Memory B cell (primary cell): ENCODE results near the gene ULBP2.
"Not testable (repeated sequence)": the region's sequence is repeated elsewhere in the genome, so short reads cannot be mapped to it uniquely, and the experiment has no call there.

Experiments
- ATAC-seq: fragments of 150-1000 bp; cut with Tn5 transposase; 2 replicates; pipeline ENCODE4 v1.10.0; 2021; ENCODE audit warnings: low read depth, mild to moderate bottlenecking, moderate library complexity
- DNase-seq, 2 donors: peaks; one replicate each; pipeline ENCODE4 v3.0.0; 2022; ENCODE audit warnings: low spot score in 2 of 2
- H3K27ac Mint-ChIP-seq: one replicate; pipeline ENCODE4 v1.8.0; 2022; ENCODE audit warnings: mild to moderate bottlenecking, moderate library complexity, mixed read lengths
- H3K27me3 Mint-ChIP-seq: one replicate; pipeline ENCODE4 v1.8.0; 2022; ENCODE audit warnings: mixed read lengths
- H3K36me3 Mint-ChIP-seq: one replicate; pipeline ENCODE4 v1.8.0; 2022; ENCODE audit warnings: mild to moderate bottlenecking, mixed read lengths
- H3K4me1 Mint-ChIP-seq: one replicate; pipeline ENCODE4 v1.8.0; 2022; ENCODE audit warnings: mixed read lengths
- H3K4me3 Mint-ChIP-seq: one replicate; pipeline ENCODE4 v1.8.0; 2022; ENCODE audit warnings: mild to moderate bottlenecking, moderate library complexity, mixed read lengths
- H3K9me3 Mint-ChIP-seq: one replicate; pipeline ENCODE4 v1.8.0; 2022; ENCODE audit warnings: mixed read lengths

ULBP2 gene

DNA sequence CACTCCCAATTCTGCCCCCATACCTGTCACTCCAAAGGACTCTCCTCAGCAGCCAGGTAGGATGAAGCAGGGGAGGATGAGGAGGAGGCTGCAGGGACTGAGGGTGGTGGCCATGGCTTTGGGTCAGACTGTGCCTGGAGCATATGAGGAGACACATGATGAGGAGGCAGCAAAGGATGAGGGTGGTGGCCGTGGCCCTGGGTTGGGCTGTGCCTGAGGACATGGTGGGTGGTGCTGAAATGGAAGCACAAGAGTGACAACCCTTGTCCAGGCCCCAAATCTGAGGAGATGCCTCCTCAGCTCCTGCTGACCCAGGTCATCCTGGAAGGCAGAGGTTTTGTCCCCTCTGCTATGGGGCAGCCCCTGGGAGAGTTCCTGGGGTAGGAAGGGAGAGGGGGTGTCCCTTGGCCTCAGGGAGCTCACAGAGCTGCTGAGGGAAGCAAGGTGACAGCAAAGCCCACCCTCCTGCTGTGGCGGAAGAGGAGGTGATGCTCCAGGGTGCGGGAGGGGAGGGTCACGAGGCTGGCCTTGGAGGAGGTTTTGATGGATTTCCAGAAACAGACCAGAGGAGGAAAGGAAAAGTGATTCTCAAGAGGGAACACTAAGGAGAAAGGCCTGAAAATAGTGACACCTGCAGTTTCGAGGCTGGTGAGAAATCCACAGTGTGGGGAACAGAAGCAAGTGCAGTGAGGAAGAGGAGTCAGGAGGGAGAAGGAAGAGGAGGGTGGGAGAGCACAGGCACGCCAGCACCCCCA is 23.5 kb upstream of the ULBP2 start:
- Mint-ChIP-seq H3K9me3 (no peaks in the 10 kb centered on the region), H3K27ac (no peak overlapping the region), H3K4me3 (no peak overlapping the region), H3K27me3 (peaks cover 32% of the 10 kb centered on the region), H3K4me1 (peaks cover 12% of the 10 kb centered on the region), H3K36me3 (no peaks in the 10 kb centered on the region)
- no peak for ATAC-seq
- DNase-seq, result no peak

- not testable (repeated sequence) for ATAC-seq, H3K27ac Mint-ChIP-seq
- peaks cover 31% of the 10 kb centered on the region for H3K27me3 Mint-ChIP-seq
Measured at GRCh38 chr6:149919126-149919833, 22.5 kb upstream of the ULBP2 start.

DNA sequence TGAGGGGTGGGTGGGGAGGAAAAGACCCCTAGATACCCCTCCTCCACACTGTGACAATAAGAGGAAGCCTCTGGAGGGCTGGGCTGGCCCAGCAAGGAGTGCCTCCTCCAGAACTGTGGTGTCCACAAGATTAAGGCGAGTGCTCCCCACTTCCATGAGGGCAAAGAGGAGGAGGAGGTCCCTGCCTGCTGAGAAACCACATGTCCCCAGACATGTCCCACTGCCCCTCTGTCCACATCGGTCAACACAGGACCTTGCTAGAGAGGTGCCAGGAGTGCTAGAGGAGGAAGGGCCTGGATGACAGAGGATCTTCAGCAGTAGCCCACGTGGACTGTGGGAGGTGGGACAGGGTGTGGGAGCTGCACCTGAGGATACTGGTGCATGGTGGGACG is 22.0 kb upstream of the ULBP2 start:
- ATAC-seq (no peak), DNase-seq (no peak)
- Mint-ChIP-seq H3K36me3 (no peaks in the 10 kb centered on the region), H3K4me1 (peaks cover 15% of the 10 kb centered on the region), H3K9me3 (no peaks in the 10 kb centered on the region), H3K4me3 (no peak overlapping the region), H3K27me3 (peaks cover 35% of the 10 kb centered on the region), H3K27ac (no peak overlapping the region)

More at GRCh38 chr6:149919126-149919833, 22.5 kb upstream of the ULBP2 start:
- H3K4me3 Mint-ChIP-seq, DNase-seq, H3K9me3 Mint-ChIP-seq, H3K36me3 Mint-ChIP-seq: not testable (repeated sequence)
- H3K4me1 Mint-ChIP-seq, result peaks cover 15% of the 10 kb centered on the region

DNA sequence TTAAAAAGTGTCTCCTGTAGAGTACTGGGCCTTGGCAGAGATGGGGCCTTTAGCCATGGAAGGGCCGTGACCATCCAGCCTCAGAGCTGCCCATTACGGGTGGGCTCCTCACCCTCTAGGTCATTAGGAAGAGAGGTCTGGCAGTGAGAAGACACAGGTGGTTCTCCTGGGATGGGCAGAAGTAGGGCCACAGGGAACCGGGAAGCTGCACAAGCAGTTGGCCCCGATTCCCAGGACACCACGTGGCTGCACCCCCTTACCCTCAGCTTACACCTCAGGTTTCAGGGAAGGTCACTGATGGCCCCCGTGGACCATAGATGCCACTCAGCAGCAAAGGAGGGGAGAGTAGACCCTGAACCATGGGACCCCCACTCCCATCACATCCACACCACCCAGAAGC is 20.5 kb upstream of the ULBP2 start:
- H3K4me1 Mint-ChIP-seq, result peaks cover 17% of the 10 kb centered on the region
- H3K9me3 Mint-ChIP-seq, result no peaks in the 10 kb centered on the region
- no peak for ATAC-seq
- H3K36me3 Mint-ChIP-seq, result no peaks in the 10 kb centered on the region
- DNase-seq, result no peak
- no peak overlapping the region for H3K27ac Mint-ChIP-seq
- no peak overlapping the region for H3K4me3 Mint-ChIP-seq
- peaks cover 39% of the 10 kb centered on the region for H3K27me3 Mint-ChIP-seq

DNA sequence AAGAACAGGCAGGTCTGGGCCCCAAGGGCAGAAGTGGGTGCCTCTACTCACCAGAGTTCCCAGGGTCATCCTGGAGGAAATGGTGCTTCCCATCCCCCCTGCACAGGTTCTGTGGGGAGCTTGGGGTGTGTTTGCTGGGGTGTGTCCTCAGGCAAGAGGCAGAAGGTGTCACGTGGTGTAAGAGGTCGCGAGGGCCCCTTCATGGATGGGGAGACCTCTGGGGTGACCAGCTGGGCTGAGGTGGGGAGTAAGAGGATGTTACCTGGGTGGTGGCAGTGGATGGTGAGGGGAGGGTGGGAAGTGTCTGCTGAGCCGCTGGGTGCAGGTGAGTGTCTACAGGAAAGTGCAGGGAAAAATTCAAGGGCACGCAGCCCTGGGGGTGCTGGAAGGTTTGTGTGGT is 19.7 kb upstream of the ULBP2 start:
- not testable (repeated sequence) for H3K9me3 Mint-ChIP-seq, DNase-seq, ATAC-seq, H3K27ac Mint-ChIP-seq, H3K36me3 Mint-ChIP-seq
- Mint-ChIP-seq H3K4me3 (peak overlapping the region; percentile 17), H3K27me3 (peaks cover 40% of the 10 kb centered on the region), H3K4me1 (peaks cover 18% of the 10 kb centered on the region)

DNA sequence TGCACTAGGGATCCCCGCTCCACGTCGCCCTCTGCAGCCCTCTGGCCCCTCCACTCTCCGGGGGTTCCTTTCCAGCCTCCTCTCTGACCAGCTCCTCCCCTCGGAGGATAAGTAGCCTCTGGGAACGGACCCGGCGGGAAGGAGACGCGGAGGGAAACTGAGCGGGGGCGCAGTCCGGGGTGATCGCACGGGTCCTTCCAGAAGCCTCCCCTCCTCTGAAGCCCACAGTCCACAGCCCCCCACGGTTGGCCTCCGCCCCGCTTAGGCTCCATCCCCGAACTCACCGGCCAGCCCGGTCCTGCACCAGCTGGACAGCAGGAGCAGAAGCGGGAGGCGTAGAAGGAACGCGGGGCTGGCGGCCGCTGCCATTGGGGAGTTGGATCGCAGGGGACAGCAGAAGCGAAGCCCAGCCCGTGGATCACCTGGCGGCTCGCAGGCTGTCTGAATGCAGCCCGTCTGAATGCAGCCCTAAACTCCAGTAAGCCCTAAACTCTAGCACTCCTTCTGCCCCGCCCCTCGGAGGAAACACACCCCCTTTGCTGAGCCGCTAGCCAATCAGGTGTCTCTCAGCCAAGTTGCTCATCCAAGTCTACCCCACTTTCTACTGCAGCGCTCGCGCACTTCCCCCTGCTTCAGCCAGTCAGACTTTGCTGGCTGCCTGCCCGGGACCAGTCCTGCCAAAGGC is 19.0 kb upstream of the ULBP2 start, which contains the start of gene RAET1G:
TSS of gene RAET1G (minus strand) at position 480 of the 685 bp plus-strand sequence. CDS start at position 369, 111 bp downstream.
- peak within 1 kb of the TSS; percentile 79 for H3K4me3 Mint-ChIP-seq
- H3K9me3 Mint-ChIP-seq, result no peaks in the 10 kb centered on the region
- peak; percentile 61 to 64 for DNase-seq
- peaks cover 18% of the 10 kb centered on the region for H3K4me1 Mint-ChIP-seq
- H3K36me3 Mint-ChIP-seq, result no peaks in the 10 kb centered on the region
- ATAC-seq, result peak; percentile 91
- H3K27ac Mint-ChIP-seq, result no peak within 1 kb of the TSS
- peaks cover 45% of the 10 kb centered on the region for H3K27me3 Mint-ChIP-seq

GRCh38 chr6:149923327-149923986 is 18.4 kb upstream of the ULBP2 start:
- DNase-seq, result no peak
- Mint-ChIP-seq H3K36me3 (no peaks in the 10 kb centered on the region), H3K4me3 (peak overlapping the region; percentile 79), H3K4me1 (peaks cover 18% of the 10 kb centered on the region), H3K27ac (no peak overlapping the region), H3K9me3 (no peaks in the 10 kb centered on the region), H3K27me3 (peaks cover 49% of the 10 kb centered on the region)
- peak; percentile 2 for ATAC-seq

DNA sequence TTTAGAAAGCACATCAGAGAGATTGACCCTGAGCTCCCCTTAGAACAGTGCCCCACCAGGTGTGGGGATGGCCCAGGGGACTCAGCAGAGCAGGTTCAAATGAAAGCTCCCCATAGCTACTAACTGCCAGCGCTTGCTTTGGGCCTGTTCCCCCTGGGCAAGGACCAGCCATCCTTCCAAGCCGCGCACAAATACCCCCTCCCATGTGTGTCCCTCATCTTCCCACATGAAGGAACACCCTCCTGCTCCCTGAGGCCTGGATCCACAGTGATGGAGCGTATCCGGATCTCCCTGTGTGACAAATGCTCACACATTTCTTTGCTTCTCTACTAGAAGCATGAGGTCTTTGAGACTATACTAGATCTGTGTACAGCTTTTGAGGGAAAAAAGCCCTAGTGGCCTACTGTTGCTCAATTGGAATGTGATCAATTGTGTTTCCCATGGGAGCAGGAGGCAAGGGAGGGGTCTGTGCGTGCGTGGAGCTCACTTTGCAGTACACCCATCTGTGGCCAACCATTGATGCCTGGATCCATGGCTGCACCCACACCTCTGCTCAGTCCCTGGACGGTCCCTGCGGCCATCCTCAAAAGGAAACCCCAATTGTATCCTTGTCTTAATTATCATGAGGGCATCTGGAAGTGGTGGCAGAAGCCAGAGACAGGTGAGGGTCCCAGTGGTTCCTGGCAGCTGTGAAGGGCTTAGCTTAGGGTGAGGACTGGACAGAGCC is 17.4 kb upstream of the ULBP2 start:
- DNase-seq (no peak), ATAC-seq (no peak)
- Mint-ChIP-seq H3K4me1 (peaks cover 18% of the 10 kb centered on the region), H3K9me3 (no peaks in the 10 kb centered on the region), H3K4me3 (no peak overlapping the region), H3K36me3 (no peaks in the 10 kb centered on the region), H3K27ac (no peak overlapping the region), H3K27me3 (peaks cover 51% of the 10 kb centered on the region)

GRCh38 chr6:149924933-149925252 is 16.9 kb upstream of the ULBP2 start:
- ATAC-seq (no peak), DNase-seq (no peak)
- Mint-ChIP-seq H3K9me3 (no peaks in the 10 kb centered on the region), H3K4me1 (peaks cover 18% of the 10 kb centered on the region), H3K36me3 (no peaks in the 10 kb centered on the region), H3K4me3 (no peak overlapping the region), H3K27me3 (peaks cover 48% of the 10 kb centered on the region), H3K27ac (no peak overlapping the region)

DNA sequence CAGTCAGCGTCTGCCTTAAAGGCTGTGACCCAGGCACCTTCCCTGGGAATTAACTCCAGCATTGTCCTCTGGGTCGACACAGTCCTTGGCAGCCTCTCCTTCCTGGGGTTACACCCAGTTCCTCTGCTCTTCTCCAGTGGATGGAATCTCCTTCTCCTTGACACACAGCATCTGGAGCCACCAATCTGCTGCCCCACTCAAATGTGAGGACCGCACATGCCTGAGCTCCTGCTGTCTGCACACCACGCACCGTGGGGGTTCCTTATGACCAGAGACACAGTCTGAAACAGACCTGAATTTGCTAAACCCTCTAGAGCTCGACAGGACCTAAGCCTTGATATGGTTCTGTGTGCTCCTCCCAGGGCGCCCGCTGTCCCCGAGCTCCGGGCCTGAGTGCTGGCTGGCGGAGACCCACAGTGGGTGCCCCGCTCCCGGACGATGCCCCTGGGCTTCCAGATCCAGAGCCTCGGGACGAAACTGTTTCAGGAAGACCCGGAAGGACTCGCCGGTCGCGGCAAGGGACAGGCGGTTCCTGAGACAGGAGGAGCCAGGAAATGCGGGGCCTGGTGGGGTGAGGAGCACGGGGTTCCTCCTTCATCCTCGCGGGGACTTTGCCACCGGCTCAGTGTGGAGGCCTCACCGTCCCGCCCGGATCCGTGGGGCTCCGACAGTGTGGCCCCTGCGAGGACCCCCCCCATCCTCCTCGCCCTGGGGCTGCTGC is 16.4 kb upstream of the ULBP2 start:
- peak overlapping the region; percentile 39 for H3K4me3 Mint-ChIP-seq
- ATAC-seq (no peak), DNase-seq (no peak)
- no peak overlapping the region for H3K27ac Mint-ChIP-seq
- H3K4me1 Mint-ChIP-seq, result peaks cover 18% of the 10 kb centered on the region
- H3K9me3 Mint-ChIP-seq, result no peaks in the 10 kb centered on the region
- H3K27me3 Mint-ChIP-seq, result peaks cover 45% of the 10 kb centered on the region
- H3K36me3 Mint-ChIP-seq, result no peaks in the 10 kb centered on the region

DNA sequence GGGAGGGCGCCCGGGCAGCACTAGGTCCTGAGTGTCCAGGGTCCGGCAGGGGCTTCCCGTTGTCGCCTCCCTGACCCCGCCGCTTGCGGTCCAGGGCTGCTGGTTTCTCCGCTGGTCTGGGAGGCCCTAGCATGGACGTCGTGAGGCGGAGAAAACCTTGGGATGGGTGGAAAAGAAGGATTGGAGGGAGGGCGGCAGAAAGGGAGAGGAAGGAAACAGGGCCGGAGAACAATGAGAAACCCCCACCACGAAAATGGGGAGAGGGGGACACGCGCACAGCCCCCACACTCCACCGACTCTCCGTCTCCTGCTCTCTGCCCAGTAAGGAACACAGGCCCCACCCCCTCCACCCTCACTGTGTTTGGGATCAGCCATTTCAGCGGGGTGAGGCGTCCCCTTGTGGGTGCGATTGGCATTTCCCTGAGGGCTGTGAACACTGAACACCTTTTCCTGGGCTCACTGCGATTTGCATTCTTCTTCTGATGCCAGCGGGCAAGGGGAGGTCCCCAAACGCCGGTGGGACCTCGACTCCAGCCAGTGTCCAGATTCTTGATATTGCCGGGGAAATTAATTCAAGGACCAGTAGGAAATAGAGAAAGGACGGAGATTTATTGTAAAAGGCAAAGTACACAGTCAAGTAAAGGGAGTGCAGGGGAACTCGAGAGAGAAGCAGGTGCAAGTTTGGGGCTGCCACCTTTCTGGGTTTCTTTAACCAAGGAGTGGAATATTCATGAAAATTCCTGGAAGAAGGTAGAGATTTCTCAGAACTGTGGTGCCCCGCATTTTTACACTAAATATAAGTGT is 15.6 kb upstream of the ULBP2 start:
- H3K4me1 Mint-ChIP-seq, result peaks cover 18% of the 10 kb centered on the region
- H3K27ac Mint-ChIP-seq, result no peak overlapping the region
- no peaks in the 10 kb centered on the region for H3K9me3 Mint-ChIP-seq
- peaks cover 46% of the 10 kb centered on the region for H3K27me3 Mint-ChIP-seq
- peak overlapping the region; percentile 49 for H3K4me3 Mint-ChIP-seq
- H3K36me3 Mint-ChIP-seq, result no peaks in the 10 kb centered on the region
- peak; percentile 63 for DNase-seq
- ATAC-seq, result peak; percentile 66

GRCh38 chr6:149927025-149927424 is 14.8 kb upstream of the ULBP2 start:
- not testable (repeated sequence) for H3K4me3 Mint-ChIP-seq, H3K27ac Mint-ChIP-seq, ATAC-seq, DNase-seq, H3K9me3 Mint-ChIP-seq, H3K36me3 Mint-ChIP-seq
- H3K27me3 Mint-ChIP-seq, result peaks cover 45% of the 10 kb centered on the region
- H3K4me1 Mint-ChIP-seq, result peaks cover 15% of the 10 kb centered on the region
